Measurements from ENCODE around the gene TCTA.
A peak's percentile ranks its signal among the peaks of the same experiment; 100 is the strongest.

Gene TCTA

GRCh38 chr3:49410846-49411534 lies 1.2 kb upstream of the TCTA start:
- no peak for DNase-seq

DNA sequence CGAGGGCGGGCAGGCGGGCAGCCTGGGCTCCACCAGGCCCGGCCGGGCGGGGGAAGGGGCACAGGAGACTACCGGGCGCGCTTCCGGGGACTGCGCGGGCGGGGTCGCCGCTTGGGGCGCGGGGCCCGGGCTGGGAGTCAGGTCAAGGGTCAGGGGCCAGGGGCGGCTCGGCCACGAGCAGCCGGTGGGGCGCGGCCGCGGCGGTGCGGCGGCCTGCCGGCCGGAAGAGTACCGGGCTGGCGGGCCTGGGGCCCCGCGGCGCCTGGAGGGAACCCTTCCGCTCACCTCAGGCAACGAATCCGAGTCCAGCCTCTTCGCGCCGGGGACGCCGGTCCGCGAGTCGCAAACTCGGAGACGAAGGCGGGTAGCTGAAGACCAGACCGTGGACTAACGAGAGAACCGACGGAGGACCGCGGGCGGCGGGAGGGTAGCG lies 672 bp upstream of the TCTA start:
- peak; percentile 69 for DNase-seq

DNA sequence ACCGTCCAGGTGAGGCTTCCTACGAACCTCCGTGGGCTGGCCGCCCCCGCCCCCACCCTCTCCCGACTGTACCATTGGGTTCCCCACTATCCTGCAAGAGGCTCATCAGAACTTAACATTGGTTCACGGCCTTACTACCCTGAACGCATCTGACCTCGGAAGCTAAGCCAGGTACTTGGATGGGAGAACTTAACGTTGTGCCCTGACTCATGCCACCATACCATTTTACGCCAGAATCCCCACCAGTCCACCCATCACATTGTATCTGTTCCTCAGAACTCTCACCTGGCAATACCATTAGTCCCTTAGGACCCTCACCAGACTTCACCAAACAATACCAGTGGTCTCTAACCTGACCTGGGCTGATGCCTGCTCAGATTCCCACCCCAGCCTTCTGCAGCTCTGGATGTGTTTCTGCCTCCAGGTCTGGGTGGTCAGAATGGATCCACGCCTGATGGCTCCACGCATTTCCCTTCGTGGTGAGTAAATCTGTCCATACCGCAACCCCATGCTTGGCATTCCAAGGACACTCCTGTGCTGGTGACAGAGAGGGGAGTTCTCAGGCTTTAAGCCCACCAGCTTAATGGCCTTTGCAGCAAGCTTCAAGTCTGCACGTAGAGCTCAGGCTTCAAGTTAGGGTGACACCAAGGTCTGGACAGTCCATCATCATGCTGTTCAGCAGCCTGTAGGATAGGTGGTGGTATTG lies 562 bp downstream of the TCTA start:
- no peak for DNase-seq

DNA sequence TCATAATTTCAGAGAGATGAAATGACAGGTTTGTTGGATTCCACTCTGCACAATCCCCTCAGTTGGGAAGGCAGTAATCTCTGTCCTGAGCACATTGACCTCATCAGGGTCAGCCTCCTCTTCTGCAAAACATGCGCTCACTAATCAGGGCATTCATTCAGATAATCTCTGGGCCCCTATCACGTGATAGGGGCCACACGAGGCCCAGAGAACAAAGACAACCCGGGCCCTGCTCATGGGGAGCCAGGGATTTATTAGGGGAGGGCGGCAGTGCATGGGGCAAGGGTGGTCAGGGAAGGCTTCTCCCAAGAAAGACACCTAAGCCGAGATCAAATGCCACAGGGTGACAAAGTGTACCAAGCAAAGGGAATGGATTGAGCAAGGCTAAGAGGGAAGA lies 1.1 kb downstream of the TCTA start:
- no peak for DNase-seq

DNA sequence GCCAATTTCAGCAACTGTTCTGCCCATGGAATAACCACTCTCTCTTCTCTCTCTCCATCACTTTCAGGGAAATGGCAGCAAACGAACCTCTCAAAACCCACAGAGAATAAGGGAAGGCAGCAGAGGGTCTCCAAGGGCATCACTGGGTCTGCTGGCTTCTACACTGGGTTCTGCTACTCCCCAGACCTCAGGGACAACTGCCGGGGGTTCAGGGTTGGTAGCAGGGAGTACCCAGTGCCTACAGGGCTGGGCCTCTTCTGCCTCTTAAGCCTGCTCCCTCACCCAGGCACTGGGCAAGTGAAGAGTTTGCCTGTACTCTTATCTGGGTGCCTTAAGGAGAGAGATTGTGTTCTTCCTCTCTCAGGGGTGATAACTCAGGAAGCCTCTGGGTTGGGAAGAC lies 2.5 kb downstream of the TCTA start:
- no peak for DNase-seq

DNA sequence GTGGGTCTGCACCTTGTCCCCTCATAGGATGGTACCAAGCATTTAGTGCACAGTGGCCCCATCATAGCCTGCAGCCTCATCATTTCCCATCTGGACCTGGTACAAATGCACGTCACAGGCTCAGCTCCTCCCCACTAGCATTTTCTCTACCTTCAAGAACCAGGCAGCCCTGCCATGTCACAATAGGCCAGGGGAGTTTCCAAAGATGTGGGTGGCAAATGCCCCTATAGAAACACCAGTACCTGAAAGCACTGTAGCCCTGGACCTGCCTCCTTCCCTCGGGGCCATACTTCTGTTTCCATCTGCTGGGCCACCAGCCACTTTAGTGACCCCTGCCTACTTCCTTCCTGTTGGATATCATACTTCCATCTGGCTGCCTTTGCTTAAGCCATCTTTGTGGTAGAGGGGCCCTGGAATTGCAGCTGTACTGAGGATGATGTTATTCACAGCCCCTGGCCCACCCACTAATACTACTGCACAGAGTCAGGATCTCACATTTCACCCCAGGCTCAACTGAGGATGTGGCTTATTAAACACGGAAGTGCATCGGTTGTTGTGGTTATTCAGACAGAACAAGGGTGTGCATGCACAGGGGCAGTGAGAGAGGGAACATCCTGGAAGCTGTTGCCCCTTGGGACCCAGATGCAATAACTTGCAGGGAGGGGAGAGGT lies 3.8 kb downstream of the TCTA start:
- DNase-seq, result peak; percentile 54

GRCh38 chr3:49416867-49417266 lies 4.6 kb downstream of the TCTA start:
- no peak for DNase-seq

DNA sequence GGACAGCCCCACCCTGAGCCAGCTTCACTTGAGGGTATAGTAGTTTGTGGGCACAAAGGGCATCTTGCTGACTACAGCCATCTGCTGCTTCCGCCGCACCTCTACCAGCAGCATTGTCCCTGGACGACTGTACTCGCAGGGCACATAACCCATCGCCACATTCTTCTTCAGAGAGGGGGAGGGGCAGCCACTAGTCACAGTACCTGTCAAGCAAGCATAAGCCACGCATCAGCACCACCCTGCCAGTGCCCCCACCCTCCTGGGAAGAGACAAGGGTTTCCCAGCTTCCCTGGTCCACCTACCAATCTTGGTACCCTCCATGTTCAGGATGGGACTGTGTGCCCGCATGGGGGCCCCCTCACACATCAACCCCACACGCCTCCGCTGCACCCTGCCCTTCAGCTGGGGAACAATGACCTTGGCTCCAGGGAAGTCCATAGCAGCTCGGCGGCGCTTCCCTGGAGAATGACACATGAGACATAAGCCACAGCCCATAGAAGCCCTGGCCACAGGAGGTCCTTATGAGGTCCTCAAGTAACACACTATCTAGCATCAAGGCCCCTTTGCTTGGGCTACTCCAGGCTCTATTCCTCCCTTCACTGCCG lies 5.4 kb downstream of the TCTA start:
- DNase-seq, result no peak

GRCh38 chr3:49421890-49422378 lies 9.7 kb downstream of the TCTA start:
- DNase-seq, result no peak

GRCh38 chr3:49422379-49423248 lies 10.4 kb downstream of the TCTA start, which contains the start of gene AMT:
AMT (minus strand) TSS chr3:49422473; CDS start chr3:49422450, 23 bp downstream.
- DNase-seq, result no peak

GRCh38 chr3:49424816-49425215 lies 12.6 kb downstream of the TCTA start:
- no peak for DNase-seq

DNA sequence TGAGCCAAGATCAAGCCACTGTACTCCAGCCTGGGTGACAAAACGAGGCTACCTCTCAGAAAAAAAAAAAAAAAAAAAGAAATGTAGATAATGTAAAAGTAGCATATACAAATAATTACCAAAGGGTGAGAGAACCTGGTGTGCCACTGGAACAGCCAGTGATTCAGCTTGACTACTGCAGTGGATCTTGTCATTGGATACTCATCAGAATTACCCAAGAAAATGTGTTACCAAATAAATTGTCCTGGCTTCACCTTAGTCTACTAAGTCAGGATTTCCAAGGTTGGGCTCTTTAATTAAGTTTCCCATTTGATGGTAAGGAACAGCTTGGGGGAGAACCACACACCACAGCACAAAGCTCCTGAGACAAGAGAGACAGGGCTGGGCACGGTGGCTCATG lies 15.4 kb downstream of the TCTA start:
- DNase-seq, result no peak

GRCh38 chr3:49428752-49429080 lies 16.5 kb downstream of the TCTA start:
- DNase-seq, result no peak

- DNase-seq, result no peak
Observed at GRCh38 chr3:49434731-49435130, 22.5 kb downstream of the TCTA start.

DNA sequence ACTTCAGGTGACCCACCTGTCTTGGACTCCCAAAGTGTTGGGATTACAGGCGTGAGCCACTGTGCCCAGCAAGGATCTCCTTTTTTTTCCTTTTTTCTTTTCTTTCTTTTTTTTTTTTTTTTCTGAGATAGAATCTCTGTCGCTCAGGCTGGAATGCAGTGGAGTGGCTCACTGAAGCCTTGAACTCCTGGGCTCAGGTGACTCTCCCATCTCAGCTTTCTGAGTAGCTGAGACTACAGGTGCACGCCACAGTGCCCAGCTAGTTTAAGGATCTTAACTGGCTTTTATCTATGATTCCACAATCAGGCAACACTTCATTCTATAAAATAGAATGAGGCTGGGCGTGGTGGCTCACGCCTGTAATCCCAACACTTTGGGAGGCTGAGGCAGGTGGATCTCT lies 33.2 kb downstream of the TCTA start:
- DNase-seq, result no peak

- no peak for DNase-seq
Observed at GRCh38 chr3:49453621-49454020, 41.4 kb downstream of the TCTA start.

GRCh38 chr3:49454458-49454857 lies 42.2 kb downstream of the TCTA start:
- DNase-seq, result no peak

GRCh38 chr3:49454898-49455681 lies 42.9 kb downstream of the TCTA start:
- no peak for DNase-seq

DNA sequence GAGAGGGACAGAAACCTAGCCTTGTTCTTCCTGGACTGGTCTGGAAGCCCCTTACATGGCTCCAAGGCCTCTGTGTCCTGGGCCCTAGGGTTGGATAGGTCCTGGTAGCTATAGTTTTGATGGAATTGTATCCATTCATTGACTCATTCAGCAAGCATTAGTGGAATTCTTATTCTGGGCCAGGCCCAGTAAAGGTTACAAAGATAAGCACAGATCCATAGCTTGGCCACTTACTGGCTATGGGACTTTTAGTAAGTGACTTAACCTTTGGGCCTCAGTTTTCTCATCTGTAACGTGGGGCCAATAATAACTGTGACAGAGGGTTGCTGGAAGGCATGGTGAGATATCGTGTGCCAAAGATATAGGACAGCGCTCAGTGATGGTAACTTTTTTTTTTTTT lies 44.2 kb downstream of the TCTA start:
- DNase-seq, result no peak

DNA sequence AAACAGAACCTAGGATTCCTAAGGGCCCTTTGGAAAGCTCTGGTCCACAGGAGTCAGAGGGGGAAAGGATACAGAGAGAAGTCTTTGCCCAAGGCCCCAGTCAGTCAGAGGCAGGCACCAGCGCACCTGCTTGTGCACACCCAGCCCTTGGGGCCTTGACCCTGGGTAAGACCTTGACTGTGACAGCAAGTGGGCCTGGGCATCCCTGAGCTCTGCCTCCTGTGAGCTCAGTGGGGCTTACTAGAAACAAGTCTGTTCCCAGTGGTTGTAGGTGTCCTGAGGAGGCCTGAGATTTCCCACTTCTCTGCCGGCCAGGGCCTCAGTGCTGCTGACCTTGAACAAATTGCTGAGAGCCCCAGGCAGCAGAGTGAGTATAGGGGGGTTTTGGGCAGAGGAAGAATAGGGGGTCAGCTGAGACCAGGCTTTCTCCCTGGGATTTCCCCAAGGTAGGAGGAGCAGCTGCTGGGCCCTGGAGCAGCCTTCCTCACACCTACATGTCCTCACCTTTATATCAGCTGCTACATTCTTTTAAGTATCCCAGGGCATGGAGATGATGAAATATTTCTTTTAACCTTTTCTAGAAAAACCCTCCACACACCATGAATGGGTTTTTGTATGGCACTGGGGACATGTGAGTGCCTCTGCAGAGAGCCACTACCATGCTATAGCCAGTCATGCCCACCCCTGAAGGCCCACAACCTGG lies 48.1 kb downstream of the TCTA start:
- no peak for DNase-seq

DNA sequence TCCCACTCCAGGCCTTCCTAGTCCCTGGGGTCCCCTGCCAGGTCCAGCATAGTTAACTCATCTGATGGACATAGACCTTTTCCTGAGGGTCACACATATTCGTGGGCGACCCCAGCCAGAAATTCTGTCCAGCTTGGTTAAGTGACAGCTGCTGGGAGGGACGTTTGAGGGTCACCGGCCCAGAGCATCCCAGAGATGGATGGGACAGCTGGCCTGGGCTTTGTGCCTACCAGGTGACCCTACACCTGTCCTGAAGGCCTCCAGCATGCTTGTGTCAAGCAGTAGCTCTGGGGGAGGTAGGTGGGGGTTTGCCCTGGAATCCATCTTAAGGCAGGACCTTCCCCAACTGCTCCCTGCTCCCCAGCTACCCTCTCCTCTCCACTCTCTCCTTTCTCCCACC lies 48.7 kb downstream of the TCTA start:
- no peak for DNase-seq
